Endothelial cell of umbilical vein (primary cell): ENCODE measurements around the gene PLCXD1. TPM values are rescaled to one million over a fixed set of nuclear protein-coding genes. Genes with fewer than 3 reads are reported as not detected.

Experiments
- BruUV-seq: library from RNA; stranded (reverse); fragments of 400-500 nt; replicated peaks from 2 replicates; lab custom pipeline; 2021; lab: Mats Ljungman, UMichigan
- CTCF ChIA-PET: fragments of 300-600, 350-600 bp; sonication (Branson Sonifier 250); formaldehyde crosslinking; loops from one replicate; lab custom pipeline; 2021; ENCODE audit warnings: antibody characterized with exemption, inconsistent platforms; lab: Charles Lee
- POLR2A ChIA-PET: fragments of 300-600, 350-600 bp; sonication (Branson Sonifier 250); formaldehyde crosslinking; loops from one replicate; lab custom pipeline; 2021; ENCODE audit warnings: antibody characterized with exemption, inconsistent platforms; lab: Charles Lee
- DNase-seq: peaks from one replicate; pipeline ENCODE4 v3.0.0-alpha.2; 2011; ENCODE audit warnings: low read depth, low spot score
- FAIRE-seq: peaks from 2 replicates; lab custom pipeline; 2011; peaks lifted over from hg19 to GRCh38; lab: Jason Lieb, UNC
- H2AFZ ChIP-seq: 2 replicates; pipeline ENCODE4 v1.6.0; 2012; ENCODE audit warnings: low read depth, low read length, control low read depth, inconsistent platforms
- H3K27ac ChIP-seq: 2 replicates; pipeline ENCODE4 v1.5.1; 2011; ENCODE audit warnings: low read depth, mild to moderate bottlenecking, control low read depth, low read length, moderate library complexity; ENCODE audit not compliant: insufficient read depth
- H3K27me3 ChIP-seq, 2 experiments: 2 replicates each; pipeline versions ENCODE4 v1.6.0 to v1.6.1; 2011; ENCODE audit warnings: low read length in 2 of 2, mixed read lengths in 1 of 2; ENCODE audit not compliant: control insufficient read depth in 2 of 2, insufficient read depth in 2 of 2
- H3K36me3 ChIP-seq, 2 experiments: 2 replicates in 1 of 2; 3 replicates in 1 of 2; pipeline ENCODE4 v1.5.1; 2011; ENCODE audit warnings: low read length in 2 of 2, mild to moderate bottlenecking in 1 of 2, moderate library complexity in 1 of 2; ENCODE audit not compliant: control insufficient read depth in 2 of 2, insufficient read depth in 2 of 2; ENCODE audit errors: extremely low read depth in 1 of 2
- H3K4me1 ChIP-seq: 3 replicates; pipeline ENCODE4 v1.5.1; 2011; ENCODE audit warnings: mild to moderate bottlenecking, low read length; ENCODE audit not compliant: control insufficient read depth, insufficient read depth; ENCODE audit errors: extremely low read depth
- H3K4me2 ChIP-seq: 2 replicates; pipeline ENCODE4 v1.6.1; 2011; ENCODE audit warnings: low read length, control low read depth, mixed read lengths; ENCODE audit not compliant: insufficient read depth
- H3K4me3 ChIP-seq, 3 experiments: fragments of 200-600 bp in 1 of 3; sonication (generic), shearing (Covaris generic) in 1 of 3; replicated peaks in 1 of 3; 2 replicates each; pipeline ENCODE4 v1.5.1; 2011 to 2016; ENCODE audit warnings: control low read depth in 3 of 3, low read length in 3 of 3, mild to moderate bottlenecking in 2 of 3, inconsistent platforms in 1 of 3, low read depth in 1 of 3, moderate library complexity in 1 of 3; ENCODE audit not compliant: insufficient read depth in 1 of 3
- H3K79me2 ChIP-seq: 2 replicates; pipeline ENCODE4 v1.6.0; 2012; ENCODE audit warnings: low read length, inconsistent platforms; ENCODE audit not compliant: control insufficient read depth, insufficient read depth
- H3K9ac ChIP-seq: replicated peaks from 2 replicates; pipeline ENCODE3; 2011; ENCODE audit warnings: low read length, control low read depth; ENCODE audit not compliant: insufficient read depth; ENCODE audit errors: extremely low read depth
- H3K9me1 ChIP-seq: replicated peaks from 3 replicates; pipeline ENCODE4 v1.6.0; 2011; ENCODE audit warnings: mild to moderate bottlenecking, low read length; ENCODE audit not compliant: control insufficient read depth, insufficient read depth; ENCODE audit errors: extremely low read depth
- H3K9me3 ChIP-seq: replicated peaks from 2 replicates; pipeline ENCODE4 v1.5.1; 2012; ENCODE audit warnings: low read length, inconsistent platforms; ENCODE audit not compliant: control insufficient read depth, insufficient read depth
- H4K20me1 ChIP-seq: replicated peaks from 2 replicates; pipeline ENCODE3; 2011; ENCODE audit warnings: mild to moderate bottlenecking, low read length; ENCODE audit not compliant: control insufficient read depth, insufficient read depth; ENCODE audit errors: extremely low read depth
- EZH2 ChIP-seq: IDR thresholded peaks from 2 replicates; pipeline ENCODE4 v1.6.1; 2012; ENCODE audit warnings: borderline replicate concordance, low read depth, mild to moderate bottlenecking, moderate library complexity, low read length, inconsistent platforms; ENCODE audit not compliant: severe bottlenecking
- FOS ChIP-seq: IDR thresholded peaks from 2 replicates; pipeline ENCODE4 v1.6.1; 2011; ENCODE audit warnings: mild to moderate bottlenecking, low read length, moderate library complexity, borderline replicate concordance; ENCODE audit not compliant: insufficient read depth
- JUN ChIP-seq: IDR thresholded peaks from 2 replicates; pipeline ENCODE4 v1.6.1; 2011; ENCODE audit warnings: borderline replicate concordance, low read depth; ENCODE audit not compliant: insufficient read length, insufficient read depth
- dilution Hi-C: fragments of 300-500 bp; cut with MboI; formaldehyde crosslinking; loops from one replicate; pipeline ENCODE4 v1.15.0; 2019; ENCODE audit warnings: low sequenced_read_pairs; ENCODE audit not compliant: extremely low pct_ligation_motif_present
- intact Hi-C: fragments of 100-400 bp; cut with micrococcal nuclease; formaldehyde crosslinking; loops from one replicate; pipeline ENCODE4 v1.10.0; 2022
- polyA plus RNA-seq, 4 experiments: library from polyadenylated mRNA; depleted of rRNA in 3 of 4; stranded (reverse) in 3 of 4; unstranded in 1 of 4; fragments of >200 nt; gene quantifications; 2 replicates each; pipeline versions ENCODE4 v1.2.1 to v1.2.3, GENCODE V29; 2011 to 2012; ENCODE audit warnings: missing spikeins in 1 of 4
- total RNA-seq: library from RNA; stranded (reverse); gene quantifications from 2 replicates; pipeline ENCODE4 v1.2.3, GENCODE V29; 2021
- TF ChIP-seq, protein P1 (sequence below), 2 donors: IDR thresholded peaks; 1 replicate in 1 of 2; 2 replicates in 1 of 2; pipeline ENCODE4 v1.5.1; 2011; ENCODE audit warnings: low read length in 2 of 2, mild to moderate bottlenecking in 2 of 2, moderate library complexity in 2 of 2, control low read depth in 1 of 2, inconsistent platforms in 1 of 2, low read depth in 1 of 2; ENCODE audit not compliant: insufficient read depth in 1 of 2; ENCODE audit errors: extremely low read depth in 1 of 2

Gene PLCXD1
- total and polyA plus RNA-seq, 2 donors (not counting 3 experiments of a cell fraction or from before 2014, with no cell fraction given): 11.7 to 16.8 TPM

DNA sequence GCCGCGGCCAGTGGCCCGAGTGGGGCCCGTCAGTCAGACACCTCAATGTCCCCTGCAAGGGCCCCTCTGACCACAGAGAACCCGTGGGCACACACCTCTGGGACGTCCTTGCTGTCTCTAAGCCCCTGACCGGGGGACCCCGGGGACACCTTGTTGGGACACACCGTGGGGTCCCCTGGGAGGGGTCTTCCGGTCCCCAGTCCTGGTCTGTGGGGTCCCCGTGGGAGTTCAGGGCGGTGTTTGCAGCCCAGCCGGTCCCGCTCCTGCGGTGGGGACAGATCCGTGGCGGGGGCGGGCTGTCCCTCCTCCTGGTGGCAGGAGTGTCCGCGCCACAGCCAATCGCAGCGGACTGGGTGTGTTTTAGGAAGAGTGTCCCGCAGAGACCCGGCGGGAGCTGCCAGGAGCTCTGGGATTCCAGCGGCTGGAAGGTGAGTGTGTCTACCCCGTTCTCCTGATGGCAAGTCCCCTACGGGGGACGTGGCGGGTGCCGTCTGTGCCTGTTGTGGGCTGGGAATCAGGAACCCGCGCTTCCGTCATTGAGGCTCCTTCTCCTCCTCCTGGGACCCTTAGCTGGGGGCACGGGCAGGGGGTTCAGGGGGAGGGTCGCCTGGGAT, 5.1 kb upstream of the PLCXD1 start:
- TF ChIP-seq FOS: no peak
- TF ChIP-seq, protein P1, sequence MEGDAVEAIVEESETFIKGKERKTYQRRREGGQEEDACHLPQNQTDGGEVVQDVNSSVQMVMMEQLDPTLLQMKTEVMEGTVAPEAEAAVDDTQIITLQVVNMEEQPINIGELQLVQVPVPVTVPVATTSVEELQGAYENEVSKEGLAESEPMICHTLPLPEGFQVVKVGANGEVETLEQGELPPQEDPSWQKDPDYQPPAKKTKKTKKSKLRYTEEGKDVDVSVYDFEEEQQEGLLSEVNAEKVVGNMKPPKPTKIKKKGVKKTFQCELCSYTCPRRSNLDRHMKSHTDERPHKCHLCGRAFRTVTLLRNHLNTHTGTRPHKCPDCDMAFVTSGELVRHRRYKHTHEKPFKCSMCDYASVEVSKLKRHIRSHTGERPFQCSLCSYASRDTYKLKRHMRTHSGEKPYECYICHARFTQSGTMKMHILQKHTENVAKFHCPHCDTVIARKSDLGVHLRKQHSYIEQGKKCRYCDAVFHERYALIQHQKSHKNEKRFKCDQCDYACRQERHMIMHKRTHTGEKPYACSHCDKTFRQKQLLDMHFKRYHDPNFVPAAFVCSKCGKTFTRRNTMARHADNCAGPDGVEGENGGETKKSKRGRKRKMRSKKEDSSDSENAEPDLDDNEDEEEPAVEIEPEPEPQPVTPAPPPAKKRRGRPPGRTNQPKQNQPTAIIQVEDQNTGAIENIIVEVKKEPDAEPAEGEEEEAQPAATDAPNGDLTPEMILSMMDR (IDR thresholded peaks at IDR 0.05; ENCODE audit: extremely low read depth in 1 of 2, insufficient read depth in 1 of 2, low read depth in 1 of 2, low read length in 2 of 2): no peak
- TF ChIP-seq EZH2: peak; percentile 67
- TF ChIP-seq JUN: no peak
- intact Hi-C loops (no loop called here), dilution Hi-C loops (no loop called here)
- Histone ChIP-seq H3K4me1 (peaks cover 7% of the 10 kb centered on the region), H3K36me3 (no peaks in the 10 kb centered on the region), H4K20me1 (no peaks in the 10 kb centered on the region), H3K9me1 (no peaks in the 10 kb centered on the region), H2AFZ (peak overlapping the region; percentile 92), H3K27ac (no peak overlapping the region), H3K9ac (peak overlapping the region; percentile 9), H3K27me3 (peaks cover 0 to 2% of the 10 kb centered on the region in 2 experiments), H3K79me2 (no peaks in the 10 kb centered on the region), H3K9me3 (no peaks in the 10 kb centered on the region), H3K4me3 (peak overlapping the region; percentile 43 to 58 (median 44)), H3K4me2 (peak overlapping the region; percentile 82)
- POLR2A ChIA-PET: no interaction called here
- CTCF ChIA-PET: no interaction called here
- no TSS peak for BruUV-seq
- DNase-seq (no peak), FAIRE-seq (no peak)
